Measurements from ENCODE around the gene TAF1. TPM values are rescaled to one million over a fixed set of nuclear protein-coding genes. Genes with fewer than 3 reads are reported as not detected.

TAF1 gene
- total and polyA plus RNA-seq, 10 of the 15 experiments (the other 5 are each of a cell fraction or from before 2014, with no cell fraction given): 4.1 to 24.2 (median 17.2) TPM

DNA sequence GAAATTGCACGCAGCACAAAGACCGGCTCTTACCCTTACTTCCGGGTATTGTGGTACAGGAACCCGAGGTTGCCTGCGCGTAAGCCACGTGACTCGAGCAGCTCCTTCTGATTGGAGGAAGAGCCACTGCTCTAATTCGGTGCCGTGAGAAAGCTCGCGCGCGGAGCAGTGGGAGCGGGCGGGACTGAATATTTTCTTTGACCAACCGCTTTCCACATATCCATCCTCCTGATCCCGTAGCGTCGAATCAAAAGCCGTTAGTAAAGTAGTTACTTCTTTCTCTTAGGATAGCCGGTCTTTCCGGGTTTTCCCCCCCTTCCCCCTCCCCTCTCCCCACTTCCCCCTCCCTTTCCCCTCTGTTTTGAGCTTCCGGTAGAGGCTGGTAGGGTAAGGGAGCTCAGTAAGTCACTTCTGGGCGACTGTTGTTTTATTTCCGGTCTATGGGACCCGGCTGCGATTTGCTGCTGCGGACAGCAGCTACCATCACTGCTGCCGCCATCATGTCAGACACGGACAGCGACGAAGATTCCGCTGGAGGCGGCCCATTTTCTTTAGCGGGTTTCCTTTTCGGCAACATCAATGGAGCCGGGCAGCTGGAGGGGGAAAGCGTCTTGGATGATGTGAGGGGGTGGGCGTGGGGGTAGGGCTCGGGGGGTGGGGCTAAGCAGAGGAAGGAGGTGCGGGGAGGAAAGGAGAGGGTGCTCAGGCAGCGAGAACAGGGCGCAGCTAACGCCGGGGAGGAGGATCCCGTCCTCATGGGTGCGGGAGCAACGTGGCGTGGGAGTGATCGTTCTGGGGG, at the start of gene TAF1 (continued):
- TF ChIP-seq, protein P1, sequence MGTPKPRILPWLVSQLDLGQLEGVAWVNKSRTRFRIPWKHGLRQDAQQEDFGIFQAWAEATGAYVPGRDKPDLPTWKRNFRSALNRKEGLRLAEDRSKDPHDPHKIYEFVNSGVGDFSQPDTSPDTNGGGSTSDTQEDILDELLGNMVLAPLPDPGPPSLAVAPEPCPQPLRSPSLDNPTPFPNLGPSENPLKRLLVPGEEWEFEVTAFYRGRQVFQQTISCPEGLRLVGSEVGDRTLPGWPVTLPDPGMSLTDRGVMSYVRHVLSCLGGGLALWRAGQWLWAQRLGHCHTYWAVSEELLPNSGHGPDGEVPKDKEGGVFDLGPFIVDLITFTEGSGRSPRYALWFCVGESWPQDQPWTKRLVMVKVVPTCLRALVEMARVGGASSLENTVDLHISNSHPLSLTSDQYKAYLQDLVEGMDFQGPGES (IDR thresholded peaks at IDR 0.05): 0 out of 2 replicates have a peak, but pooled peaks have one; percentile 20
- TF ChIP-seq KDM1A (IDR thresholded peaks at IDR 0.05; ENCODE audit: borderline replicate concordance) (no peak), BACH1 (IDR thresholded peaks at IDR 0.05; ENCODE audit: borderline replicate concordance) (no peak), YY1 (IDR thresholded peaks at IDR 0.05; ENCODE audit: low read depth, low read length) (peak; percentile 92), SMC3 (IDR thresholded peaks at IDR 0.05; ENCODE audit: borderline replicate concordance, low read length) (no peak), CHD1 (IDR thresholded peaks at IDR 0.05; ENCODE audit: low read depth, low read length) (no peak), ATF7 (IDR thresholded peaks at IDR 0.05; ENCODE audit: low read depth) (0 out of 2 replicates have a peak, but pooled peaks have one; percentile 16), BHLHE40 (IDR thresholded peaks at IDR 0.05; ENCODE audit: borderline replicate concordance in 1 of 2, low read depth in 2 of 2, low read length in 1 of 2) (peak; percentile 38 to 57; a peak in 2 of 4 replicates), CBX3 (IDR thresholded peaks at IDR 0.05; ENCODE audit: borderline replicate concordance, low read depth) (no peak), EGR1 (IDR thresholded peaks at IDR 0.05; ENCODE audit: borderline replicate concordance in 1 of 2, low read depth in 2 of 2, low read length in 2 of 2) (no peak), GABPA (IDR thresholded peaks at IDR 0.05; ENCODE audit: low read depth) (peak; percentile 79), FOXM1 (IDR thresholded peaks at IDR 0.05; ENCODE audit: low read depth, low read length) (no peak; the same call in 1 of the 2 replicates), ZZZ3 (IDR thresholded peaks at IDR 0.05; ENCODE audit: control insufficient read depth, insufficient read length, low read depth) (no peak), NR2F1 (conservative IDR thresholded peaks at IDR 0.05) (no peak), NR2C2 (IDR thresholded peaks at IDR 0.05; ENCODE audit: borderline replicate concordance, control insufficient read depth, insufficient read length, low read depth) (no peak), RAD51 (IDR thresholded peaks at IDR 0.05) (peak; percentile 96), BRCA1 (IDR thresholded peaks at IDR 0.05; ENCODE audit: low read depth, low read length) (no peak), SIN3A (IDR thresholded peaks at IDR 0.05; ENCODE audit: low read depth, low read length) (no peak; the same call in 1 of the 2 replicates), RELA (IDR thresholded peaks at IDR 0.05; ENCODE audit: borderline replicate concordance, partially characterized antibody) (peak; percentile 27)
- TF ChIP-seq, protein P2, sequence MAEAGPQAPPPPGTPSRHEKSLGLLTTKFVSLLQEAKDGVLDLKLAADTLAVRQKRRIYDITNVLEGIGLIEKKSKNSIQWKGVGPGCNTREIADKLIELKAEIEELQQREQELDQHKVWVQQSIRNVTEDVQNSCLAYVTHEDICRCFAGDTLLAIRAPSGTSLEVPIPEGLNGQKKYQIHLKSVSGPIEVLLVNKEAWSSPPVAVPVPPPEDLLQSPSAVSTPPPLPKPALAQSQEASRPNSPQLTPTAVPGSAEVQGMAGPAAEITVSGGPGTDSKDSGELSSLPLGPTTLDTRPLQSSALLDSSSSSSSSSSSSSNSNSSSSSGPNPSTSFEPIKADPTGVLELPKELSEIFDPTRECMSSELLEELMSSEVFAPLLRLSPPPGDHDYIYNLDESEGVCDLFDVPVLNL (IDR thresholded peaks at IDR 0.05; ENCODE audit: low read depth, low read length): no peak
- TF ChIP-seq, protein P3, sequence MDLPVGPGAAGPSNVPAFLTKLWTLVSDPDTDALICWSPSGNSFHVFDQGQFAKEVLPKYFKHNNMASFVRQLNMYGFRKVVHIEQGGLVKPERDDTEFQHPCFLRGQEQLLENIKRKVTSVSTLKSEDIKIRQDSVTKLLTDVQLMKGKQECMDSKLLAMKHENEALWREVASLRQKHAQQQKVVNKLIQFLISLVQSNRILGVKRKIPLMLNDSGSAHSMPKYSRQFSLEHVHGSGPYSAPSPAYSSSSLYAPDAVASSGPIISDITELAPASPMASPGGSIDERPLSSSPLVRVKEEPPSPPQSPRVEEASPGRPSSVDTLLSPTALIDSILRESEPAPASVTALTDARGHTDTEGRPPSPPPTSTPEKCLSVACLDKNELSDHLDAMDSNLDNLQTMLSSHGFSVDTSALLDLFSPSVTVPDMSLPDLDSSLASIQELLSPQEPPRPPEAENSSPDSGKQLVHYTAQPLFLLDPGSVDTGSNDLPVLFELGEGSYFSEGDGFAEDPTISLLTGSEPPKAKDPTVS (IDR thresholded peaks at IDR 0.05; ENCODE audit: low read depth, low read length): no peak
- TF ChIP-seq, protein P4, sequence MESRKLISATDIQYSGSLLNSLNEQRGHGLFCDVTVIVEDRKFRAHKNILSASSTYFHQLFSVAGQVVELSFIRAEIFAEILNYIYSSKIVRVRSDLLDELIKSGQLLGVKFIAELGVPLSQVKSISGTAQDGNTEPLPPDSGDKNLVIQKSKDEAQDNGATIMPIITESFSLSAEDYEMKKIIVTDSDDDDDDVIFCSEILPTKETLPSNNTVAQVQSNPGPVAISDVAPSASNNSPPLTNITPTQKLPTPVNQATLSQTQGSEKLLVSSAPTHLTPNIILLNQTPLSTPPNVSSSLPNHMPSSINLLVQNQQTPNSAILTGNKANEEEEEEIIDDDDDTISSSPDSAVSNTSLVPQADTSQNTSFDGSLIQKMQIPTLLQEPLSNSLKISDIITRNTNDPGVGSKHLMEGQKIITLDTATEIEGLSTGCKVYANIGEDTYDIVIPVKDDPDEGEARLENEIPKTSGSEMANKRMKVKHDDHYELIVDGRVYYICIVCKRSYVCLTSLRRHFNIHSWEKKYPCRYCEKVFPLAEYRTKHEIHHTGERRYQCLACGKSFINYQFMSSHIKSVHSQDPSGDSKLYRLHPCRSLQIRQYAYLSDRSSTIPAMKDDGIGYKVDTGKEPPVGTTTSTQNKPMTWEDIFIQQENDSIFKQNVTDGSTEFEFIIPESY (IDR thresholded peaks at IDR 0.05): no peak

All from GM12878 (cell line).